Activated T-cell treated with anti-CD3 and anti-CD28 coated beads for 48 hours (primary cell): ENCODE measurements around the gene WDR20.
"Not testable (repeated sequence)": the region's sequence is repeated elsewhere in the genome, so short reads cannot be mapped to it uniquely, and the experiment has no call there.

Experiments used
- DNase-seq: peaks from one replicate; pipeline ENCODE4 v3.0.0-alpha.2; 2020; ENCODE audit warnings: low read depth

The WDR20 gene, protein sequence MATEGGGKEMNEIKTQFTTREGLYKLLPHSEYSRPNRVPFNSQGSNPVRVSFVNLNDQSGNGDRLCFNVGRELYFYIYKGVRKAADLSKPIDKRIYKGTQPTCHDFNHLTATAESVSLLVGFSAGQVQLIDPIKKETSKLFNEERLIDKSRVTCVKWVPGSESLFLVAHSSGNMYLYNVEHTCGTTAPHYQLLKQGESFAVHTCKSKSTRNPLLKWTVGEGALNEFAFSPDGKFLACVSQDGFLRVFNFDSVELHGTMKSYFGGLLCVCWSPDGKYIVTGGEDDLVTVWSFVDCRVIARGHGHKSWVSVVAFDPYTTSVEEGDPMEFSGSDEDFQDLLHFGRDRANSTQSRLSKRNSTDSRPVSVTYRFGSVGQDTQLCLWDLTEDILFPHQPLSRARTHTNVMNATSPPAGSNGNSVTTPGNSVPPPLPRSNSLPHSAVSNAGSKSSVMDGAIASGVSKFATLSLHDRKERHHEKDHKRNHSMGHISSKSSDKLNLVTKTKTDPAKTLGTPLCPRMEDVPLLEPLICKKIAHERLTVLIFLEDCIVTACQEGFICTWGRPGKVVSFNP

DNA sequence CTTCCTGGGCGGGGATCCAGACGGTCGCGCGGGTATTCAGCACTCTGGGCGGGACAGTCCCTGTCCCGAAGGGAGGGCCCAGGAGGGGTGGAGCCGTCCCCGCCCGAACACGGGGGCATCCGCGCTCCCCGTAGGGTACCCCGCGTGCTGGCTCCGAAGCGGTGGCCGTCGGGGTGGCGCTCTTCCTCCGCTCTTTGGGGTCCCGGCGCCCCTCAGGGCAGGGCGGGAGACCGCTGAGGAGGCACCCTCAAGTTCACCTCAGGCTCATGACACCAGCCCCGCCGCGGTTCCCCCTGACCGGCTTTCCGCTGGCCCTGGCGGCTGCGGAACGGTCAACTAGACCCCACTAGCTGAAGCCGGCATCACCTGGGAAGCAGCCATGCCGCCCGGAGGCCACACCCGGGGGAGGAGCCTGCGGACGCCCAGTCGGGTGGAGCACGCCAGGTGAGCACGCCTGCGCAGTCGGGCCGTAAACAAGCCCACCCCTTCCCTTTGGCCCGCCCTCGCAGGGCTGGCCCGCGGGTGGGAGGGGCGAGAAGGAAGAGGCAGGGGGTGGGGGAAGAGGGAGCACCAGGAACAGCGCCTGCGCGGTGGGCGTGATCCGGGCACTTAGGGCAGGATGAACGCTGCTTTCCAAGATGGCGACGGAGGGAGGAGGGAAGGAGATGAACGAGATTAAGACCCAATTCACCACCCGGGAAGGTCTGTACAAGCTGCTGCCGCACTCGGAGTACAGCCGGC, at the start of gene WDR20:
WDR20 (plus strand) TSS at position 612 of the 741 bp plus-strand sequence; CDS start at position 639, 27 bp downstream.
- peak; percentile 100 for DNase-seq

DNA sequence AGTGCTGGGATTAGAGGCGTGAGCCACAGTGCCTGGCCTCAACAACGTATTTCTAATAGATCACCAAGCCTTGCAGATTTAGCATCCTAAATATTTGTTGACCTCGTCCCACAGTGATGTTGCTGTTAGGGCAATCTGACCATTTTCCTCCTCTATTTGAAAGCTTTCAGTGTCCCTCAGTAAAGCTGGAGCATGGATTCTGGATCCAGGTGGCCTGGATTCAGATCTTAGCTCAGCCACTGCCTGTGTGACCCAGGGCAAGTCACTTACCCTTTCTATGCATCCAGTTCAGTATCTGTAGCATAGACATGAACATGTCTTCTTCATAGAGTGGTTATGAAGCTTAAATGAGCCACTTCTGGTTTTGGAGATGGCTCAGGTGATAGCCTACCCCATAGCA, 49.0 kb upstream of the WDR20 start:
- no peak for DNase-seq

DNA sequence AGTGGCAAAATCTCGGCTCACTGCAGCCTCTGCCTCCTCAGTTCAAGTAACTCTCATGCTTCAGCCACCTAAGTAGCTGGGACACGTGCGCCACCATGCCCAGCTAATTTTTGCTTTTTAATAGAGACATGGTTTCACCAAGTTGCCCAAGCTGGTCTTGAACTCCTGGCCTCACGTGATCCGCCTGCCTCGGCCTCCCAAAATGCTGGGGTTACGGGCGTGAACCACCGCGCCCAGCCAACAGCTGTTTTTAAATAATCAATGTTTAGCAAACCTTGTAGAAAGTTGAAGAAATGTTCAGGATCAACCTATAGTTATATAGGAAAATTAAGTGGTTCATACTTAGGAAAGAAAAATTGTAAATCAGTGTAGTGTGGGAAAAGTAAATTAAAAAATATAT, 46.9 kb upstream of the WDR20 start:
- DNase-seq: no peak

DNA sequence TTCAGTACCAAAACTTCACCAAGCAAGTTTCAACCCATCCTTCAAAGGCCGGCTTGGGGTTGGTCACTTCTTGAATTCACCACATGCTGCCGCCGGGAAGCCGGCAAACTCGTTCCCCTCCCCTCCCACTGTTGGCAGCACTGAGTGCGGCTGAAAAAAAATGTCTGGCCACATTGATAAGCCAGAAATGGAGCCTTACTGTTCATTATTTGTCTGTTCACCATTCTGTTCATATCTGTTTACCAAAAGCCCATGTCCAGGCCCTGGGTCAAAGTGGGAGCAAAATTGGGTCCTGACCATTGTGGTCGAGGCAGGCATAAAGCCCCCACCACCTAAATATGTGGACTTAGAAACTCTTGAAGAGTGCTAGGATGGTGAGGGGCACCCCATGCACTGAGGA, 45.6 kb upstream of the WDR20 start:
- no peak for DNase-seq

DNA sequence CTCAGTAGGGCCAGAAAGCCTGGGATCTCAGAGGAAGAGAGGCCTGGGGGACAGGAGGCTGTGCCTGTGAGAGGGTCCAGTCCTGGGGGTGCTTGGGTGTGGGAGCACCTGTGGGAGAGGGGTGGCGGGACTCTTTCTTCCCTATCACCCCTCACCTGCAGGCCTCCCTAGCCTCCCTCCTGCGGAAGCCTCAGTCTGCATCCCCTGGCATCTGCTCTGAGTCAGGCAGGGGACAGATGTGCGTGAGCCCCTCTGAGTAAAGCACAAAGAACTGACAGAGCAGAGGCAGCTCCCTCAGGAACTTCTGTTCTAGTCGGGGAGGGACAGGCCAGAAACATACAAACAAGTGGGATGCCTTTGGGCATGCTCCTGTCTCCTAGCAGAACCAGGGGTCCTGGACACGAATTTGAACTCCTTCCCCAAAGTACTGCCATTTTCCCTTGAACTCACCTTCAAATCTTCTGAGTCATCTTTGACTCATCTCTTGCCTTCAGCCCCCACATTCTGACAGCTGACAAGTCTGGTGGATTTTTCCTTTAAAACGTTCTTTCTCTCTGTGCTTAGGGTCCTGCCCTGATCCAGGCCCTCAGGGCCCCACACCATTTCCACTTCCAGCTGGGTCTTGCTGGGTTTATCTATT, 44.3 kb upstream of the WDR20 start:
- DNase-seq: no peak

DNA sequence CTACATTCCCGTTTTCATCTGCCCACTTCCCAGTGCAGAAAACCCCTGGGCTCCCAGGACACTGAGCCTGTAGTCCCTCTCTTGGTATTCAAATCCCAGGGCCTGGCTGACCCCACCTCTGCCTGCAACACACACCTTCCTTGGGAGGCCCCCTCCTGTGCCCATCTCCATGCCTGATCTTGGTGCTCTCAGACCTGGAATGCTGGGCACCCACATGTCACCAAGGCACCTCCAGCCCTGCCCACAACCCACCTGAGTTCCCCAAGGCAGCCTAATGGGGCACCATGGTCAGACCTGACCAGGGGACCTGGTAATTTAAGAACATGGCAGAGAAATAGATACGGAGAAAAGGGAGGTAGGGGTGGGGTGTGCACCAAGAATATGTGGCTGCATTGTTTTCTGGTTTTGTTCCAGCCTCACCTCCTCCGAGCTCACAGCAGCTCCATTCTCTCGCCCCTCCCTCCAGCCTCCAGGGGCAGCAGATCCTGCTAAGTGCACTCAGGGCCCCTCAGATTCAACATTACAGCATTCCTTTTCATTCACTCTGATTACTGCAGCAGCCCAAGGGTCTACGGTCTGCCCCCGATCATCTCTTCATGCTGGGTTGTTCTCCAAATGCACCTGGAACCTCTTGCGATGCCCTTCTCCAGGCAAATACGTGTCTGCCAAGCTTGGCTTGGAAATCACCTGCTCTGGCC, 43.7 kb upstream of the WDR20 start:
- DNase-seq: no peak

DNA sequence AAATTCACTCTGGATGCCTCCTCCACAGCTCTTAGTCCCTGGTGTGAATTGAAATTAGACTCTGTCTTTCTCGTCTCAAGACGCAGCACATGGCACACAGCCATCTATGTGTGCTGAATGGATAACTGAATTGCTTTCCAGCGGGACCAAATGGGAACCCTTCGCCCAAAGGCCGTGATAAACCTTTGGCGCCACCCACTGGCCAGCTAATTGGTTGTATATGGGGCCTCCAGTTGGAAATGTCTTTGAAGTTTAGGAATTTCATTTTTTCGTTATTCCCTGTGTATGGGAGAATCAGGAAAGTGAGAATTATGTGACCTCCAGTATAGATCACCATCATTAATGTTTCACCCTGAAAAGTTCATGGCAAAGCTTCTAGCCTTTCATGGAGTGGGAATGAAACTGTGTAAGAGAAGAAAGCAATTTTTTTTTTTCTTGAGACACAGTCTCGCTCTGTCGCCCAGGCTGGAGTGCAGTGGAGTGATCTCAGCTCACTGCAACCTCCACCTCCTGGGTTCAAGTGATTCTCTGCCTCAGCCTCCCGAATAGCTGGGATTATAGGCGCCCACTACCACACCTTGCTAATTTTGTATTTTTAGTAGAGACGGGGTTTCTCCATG, 43.0 kb upstream of the WDR20 start:
- peak; percentile 51 for DNase-seq

DNA sequence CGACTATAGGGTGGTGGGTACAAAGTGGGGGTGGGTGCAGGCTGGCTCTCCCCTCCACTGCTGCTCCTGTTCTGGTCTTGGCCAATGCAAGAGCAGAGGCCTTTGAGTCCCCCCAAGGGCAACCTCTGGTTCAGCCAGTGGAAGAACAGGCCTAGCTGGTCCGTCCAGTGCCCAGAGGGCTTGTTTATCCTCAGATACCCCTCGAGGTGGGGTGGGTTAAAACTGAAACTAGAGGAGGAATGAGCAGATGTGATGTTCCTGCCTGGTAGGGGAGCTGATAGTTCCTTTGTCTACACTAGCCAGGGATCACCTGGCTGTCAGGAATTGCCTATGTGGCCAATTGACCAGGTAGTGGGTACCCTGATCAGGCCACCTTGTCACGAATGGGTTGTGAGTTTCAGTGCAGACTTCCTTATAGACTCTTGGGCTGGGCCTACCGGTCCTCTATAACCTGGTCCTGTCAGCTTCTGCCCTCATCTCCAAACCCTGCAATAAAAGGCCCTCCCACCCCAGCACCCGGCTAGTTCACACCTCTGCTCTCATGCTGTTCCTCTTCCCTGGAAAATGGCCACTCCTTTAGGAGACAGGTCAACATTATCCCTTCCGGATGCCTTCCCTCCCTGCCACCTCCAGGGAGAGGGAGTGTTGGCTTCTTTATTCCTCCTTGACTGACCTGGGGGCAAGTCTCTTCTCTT, 42.1 kb upstream of the WDR20 start:
- DNase-seq: no peak

DNA sequence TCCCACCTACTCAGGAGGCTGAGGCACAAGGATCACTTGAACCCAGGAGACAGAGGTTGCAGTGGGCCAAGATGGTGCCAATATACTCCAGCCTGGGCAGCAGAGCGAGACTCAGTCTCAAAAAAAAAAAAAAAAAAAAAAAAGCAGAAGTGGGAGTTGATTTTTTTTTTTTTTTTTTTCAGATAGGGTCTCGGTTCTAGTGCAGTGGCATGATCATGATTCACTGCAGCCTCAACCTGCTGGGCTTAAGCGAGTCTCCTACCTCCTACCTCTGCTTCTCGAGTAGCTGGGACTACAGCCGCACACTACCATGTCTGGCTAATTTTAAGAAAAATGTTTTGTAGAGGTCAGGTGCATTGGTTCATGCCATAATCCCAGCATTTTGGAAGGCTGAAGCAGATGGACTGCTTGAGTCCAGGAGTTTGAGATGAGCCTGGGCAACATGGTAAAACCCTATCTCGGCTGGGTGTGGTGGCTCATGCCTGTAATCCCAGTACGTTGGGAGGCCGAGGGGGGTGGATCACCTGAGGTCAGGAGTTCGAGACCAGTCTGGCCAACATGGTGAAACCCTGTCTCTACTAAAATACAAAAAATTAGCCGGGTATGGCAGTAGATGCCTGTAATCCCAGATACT, 36.5 kb upstream of the WDR20 start:
- no peak for DNase-seq

DNA sequence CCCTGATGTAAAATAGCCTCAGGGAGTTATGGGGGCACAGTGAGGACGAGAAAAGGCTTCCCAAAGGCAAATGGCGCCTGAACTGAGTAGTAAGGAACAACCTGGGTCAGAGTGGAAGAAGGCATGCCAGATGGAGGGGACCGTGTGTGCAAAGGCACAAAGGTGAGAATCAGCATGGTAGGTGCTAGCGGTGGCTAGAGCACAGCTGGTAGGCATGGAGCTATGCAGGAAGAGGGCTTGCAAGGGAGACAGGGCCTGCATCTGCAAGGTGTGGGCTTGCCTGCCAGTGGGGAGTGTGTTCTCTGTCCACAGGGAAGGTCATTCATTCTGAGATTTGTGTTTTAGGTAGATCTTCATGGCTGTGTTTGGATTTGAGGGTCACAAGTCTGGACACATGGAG, 34.3 kb upstream of the WDR20 start:
- DNase-seq: no peak

DNA sequence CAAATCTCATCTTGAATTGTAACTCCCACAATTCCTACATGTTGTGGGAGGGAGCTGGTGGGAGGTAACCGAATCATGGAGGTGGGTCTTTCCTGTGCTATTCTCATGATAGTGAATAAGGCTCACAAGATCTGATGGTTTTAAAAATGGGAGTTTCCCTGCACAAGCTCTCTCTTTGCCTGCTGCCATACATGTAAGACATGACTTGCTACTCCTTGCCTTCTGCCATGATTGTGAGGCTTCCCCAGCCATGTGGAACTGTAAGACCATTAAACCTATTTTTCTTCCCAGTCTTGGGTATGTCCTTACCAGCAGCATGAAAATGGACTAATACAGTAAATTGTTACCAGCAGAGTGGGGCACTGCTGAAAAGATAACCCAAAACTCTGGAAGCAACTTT, 30.4 kb upstream of the WDR20 start:
- DNase-seq: not testable (repeated sequence)

DNA sequence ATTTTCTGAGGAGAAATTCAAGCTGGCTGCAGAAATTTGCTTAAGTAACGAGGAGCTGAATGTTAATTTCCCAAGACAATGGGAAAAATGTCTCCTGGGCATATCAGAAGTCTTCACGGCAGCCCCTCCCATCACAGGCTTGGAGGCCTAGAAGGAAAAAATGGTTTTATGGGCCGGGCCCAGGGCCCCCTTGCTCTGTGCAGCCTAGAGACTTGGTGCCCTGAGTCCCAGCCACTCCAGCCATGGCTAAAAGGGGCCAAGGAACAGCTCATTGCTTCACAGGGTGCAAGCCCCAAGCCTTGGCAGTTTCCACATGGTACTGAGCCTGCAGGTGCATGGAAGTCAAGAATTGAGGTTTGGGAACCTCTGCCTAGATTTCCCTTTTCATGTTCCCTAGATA, 28.6 kb upstream of the WDR20 start:
- no peak for DNase-seq

DNA sequence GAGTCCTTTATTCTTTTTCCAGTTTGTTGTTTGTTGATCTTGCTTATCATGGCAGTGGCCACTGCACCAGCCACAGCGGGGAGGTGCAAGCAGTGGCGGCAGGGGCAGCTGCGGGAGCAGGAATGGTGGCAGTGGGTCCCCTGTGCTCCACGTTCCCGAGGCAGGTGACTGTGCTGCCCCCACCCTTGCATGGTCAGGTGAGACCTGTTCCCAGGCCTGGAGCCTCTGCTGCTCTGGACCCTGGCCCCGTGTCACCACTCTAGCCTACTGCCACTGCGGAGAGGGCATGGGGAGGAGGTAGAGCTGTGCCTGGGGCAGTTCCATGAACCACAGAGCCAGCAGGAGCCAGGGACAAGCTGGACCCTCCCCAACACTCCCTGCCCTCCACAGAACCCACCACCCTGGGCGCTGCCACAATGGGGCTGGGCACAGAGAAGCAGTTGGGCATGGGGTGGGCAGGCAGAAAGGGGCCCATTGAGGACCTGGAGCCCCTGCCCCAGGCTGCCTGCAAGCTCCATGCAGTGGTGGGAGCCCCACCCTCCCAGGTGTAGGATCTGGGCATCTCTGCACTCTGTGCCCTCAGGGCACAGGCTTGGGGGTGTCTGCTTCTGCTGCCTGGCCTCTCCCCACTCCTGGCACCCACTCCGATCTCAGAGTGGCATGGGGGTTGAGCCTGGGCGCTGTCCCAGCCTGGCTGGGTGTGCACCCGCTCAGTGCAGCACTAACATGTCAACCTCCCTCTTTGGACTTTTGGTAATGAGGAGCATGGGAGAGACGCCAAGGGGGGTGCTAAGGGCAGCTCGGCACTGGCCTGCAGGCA, 23.1 kb upstream of the WDR20 start:
- DNase-seq: no peak

DNA sequence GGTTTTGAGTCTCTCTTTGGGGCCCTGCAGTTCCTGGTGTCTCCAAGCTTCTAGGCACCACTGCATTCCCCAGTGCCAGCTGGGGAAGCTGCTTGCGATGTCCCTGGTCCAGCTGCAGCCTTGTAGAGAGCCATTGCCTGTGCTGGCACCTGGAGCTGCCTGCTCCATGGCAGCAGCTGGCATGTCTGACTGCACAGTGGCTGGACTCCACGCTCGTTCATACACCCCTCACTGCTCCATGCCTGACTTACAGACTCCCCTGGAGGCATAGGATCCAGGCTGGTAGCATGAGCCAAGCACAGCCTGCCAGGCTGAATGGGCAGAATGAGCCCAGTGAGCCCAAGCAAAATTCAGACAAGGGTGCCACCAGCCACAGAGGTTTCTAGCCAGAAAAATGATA, 21.8 kb upstream of the WDR20 start:
- DNase-seq: no peak

DNA sequence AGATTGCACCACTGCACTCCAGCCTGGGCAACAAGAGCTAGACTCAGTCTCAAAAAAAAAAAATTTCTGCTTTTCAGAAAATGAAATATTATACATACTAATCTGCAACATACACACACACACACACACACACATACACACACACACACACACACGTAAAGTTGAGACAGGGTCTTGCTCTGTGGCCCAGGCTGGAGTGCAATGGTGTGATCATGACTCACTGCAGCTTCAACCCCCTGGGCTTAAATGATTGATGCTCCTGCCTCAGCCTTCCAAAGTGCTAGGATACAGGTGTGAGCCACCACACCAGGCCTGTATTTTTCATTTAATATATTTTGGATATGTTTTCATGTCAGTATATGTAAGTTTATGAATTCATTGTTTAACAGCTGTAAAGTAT, 18.8 kb upstream of the WDR20 start:
- no peak for DNase-seq

DNA sequence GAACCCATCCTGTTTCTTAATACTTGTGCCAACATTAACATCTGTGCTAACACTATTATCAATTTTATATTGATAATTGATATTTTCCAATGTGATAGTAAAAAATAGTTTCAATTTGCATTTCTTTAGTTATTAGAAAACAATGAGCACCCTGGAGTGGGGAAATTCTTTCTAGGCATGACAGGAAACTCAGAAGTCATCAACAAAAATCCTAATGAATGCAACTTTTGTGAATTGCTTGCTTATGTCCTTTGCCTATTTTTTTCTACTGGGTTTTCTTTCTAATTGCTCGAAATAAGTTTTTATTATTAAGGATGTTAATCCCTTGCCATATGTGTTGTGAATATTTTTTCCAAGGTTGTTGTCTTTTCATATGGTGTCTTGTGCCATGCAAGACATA, 18.1 kb upstream of the WDR20 start:
- DNase-seq: no peak

DNA sequence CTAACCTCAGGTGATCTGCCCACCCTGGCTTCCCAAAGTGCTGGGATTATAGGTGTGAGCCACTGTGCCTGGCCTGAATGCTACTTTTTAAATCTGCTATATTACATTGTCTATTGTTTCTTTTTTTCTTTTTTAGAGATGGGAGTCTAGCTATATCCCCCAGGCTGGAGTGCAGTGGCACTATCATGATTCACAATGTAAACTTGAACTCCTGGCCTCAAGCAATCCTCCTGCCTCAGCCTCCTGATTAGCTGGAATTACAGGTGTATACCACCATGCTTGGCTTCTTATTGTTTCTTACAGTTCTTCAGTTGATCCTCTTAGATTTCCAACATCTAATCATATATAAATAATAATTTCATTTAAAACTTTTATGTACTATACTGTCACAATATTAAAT, 15.3 kb upstream of the WDR20 start:
- DNase-seq: no peak

DNA sequence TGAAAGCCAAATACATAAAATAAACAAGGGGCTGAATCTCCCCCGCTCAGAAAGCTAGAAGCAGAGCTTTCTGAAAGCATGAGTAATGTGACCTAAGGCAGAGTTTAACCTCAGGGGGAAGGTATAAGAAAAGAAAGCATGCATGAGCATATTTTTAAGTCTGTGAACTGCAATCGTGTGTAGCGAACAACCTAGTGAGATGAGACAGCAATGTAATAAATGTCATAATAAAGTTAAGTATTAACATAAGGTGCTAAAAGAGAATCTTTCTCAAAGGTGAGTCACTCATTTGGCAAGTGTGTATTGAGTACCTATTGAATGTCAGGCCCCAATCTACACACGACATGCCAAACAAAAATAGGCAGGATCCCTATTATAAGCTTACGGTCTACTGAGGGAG, 14.2 kb upstream of the WDR20 start:
- no peak for DNase-seq

DNA sequence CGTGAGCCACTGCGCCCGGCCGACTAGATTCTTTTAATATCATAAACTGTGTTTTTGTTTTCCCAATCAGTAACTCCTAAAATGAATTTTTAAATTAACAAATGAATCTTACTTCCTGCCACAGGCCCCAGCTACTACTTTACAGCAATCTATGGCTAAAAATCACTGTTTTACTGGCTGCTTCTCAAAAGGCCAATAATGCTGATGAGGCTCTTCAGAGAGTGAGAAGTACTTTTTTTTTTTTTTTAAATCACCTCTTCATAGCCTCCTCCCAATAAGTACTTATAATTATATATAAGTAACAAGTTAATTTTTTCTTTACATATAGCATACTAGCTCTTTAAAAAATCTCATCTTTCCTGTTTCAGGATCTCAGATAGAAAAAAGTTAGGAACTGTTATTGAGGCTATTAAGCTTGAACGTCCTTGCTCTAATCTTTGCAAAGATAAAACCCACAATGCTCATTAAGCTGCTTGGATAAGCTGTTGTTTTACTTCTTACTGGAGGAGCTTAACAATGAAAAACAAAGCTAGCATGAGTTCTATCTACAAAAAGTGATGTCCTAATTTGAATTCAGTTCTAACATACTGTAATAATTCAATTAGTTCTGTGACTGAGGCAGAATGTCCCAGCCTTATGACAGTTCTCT, 12.8 kb upstream of the WDR20 start:
- DNase-seq: no peak
